GM12878 (cell line): ENCODE measurements around the gene ADAMTS16. TPM values are rescaled to one million over a fixed set of nuclear protein-coding genes. Genes with fewer than 3 reads are reported as not detected.

ENCODE experiments used
- ATAC-seq: fragments of 200-7000 bp; cut with Tn5 transposase; 3 replicates; pipeline ENCODE4 v1.9.1; 2020; ENCODE audit warnings: mild to moderate bottlenecking, moderate library complexity
- BruUV-seq: library from RNA; stranded (reverse); fragments of 400-500 nt; replicated peaks from 2 replicates; lab custom pipeline; 2021; lab: Mats Ljungman, UMichigan
- CTCF ChIA-PET: fragments of 300-600 bp; sonication (Branson Sonifier 250); formaldehyde crosslinking; extraction: SDS; loops from one replicate; lab custom pipeline; 2021; ENCODE audit warnings: inconsistent platforms; lab: Yijun Ruan, JAX
- POLR2A ChIA-PET: fragments of 350-600 bp; formaldehyde crosslinking; extraction: SDS; loops from one replicate; lab custom pipeline; 2021; ENCODE audit warnings: inconsistent platforms; lab: Charles Lee
- RAD21 ChIA-PET: fragments of 300-600 bp; sonication (Branson Sonifier 250); formaldehyde crosslinking; loops from one replicate; lab custom pipeline; 2023; ENCODE audit warnings: antibody characterized with exemption; ENCODE audit not compliant: unreplicated experiment; lab: Charles Lee
- SMC1A ChIA-PET: fragments of 300-600 bp; sonication (Branson Sonifier 250); formaldehyde crosslinking; loops from one replicate; lab custom pipeline; 2023; ENCODE audit not compliant: unreplicated experiment, uncharacterized antibody; lab: Charles Lee
- DNase-seq: peaks from one replicate; pipeline ENCODE4 v3.0.0-alpha.2; 2011; ENCODE audit warnings: low read depth, low spot score
- FAIRE-seq: peaks from 3 replicates; lab custom pipeline; 2011; peaks lifted over from hg19 to GRCh38; lab: Jason Lieb, UNC
- H2AFZ ChIP-seq: 2 replicates; pipeline ENCODE4 v1.6.0; 2011; ENCODE audit warnings: low read depth, low read length, control low read depth; ENCODE audit not compliant: control insufficient read depth
- H3K27ac ChIP-seq: 2 replicates; pipeline ENCODE4 v1.5.1; 2011; ENCODE audit warnings: control low read depth; ENCODE audit not compliant: control insufficient read depth, insufficient read depth
- H3K27me3 ChIP-seq, 2 experiments: replicated peaks in 1 of 2; 2 replicates each; pipeline versions ENCODE4 v1.6.0 to v1.6.1; 2011; ENCODE audit warnings: low read length in 1 of 2; ENCODE audit not compliant: control insufficient read depth in 2 of 2, insufficient read depth in 2 of 2
- H3K36me3 ChIP-seq, 2 experiments: 2 replicates each; pipeline ENCODE4 v1.5.1; 2011; ENCODE audit warnings: low read length in 1 of 2; ENCODE audit not compliant: control insufficient read depth in 2 of 2, insufficient read depth in 2 of 2
- H3K4me1 ChIP-seq: 2 replicates; pipeline ENCODE4 v1.6.1; 2011; ENCODE audit warnings: mild to moderate bottlenecking, low read length, moderate library complexity, mixed read lengths; ENCODE audit not compliant: control insufficient read depth, insufficient read depth
- H3K4me2 ChIP-seq: 2 replicates; pipeline ENCODE4 v1.6.0; 2011; ENCODE audit warnings: control low read depth; ENCODE audit not compliant: control insufficient read depth, insufficient read depth
- H3K4me3 ChIP-seq: fragments of 200-600 bp; sonication (generic); 2 replicates; pipeline ENCODE4 v1.5.1; 2016
- H3K79me2 ChIP-seq: 2 replicates; pipeline ENCODE4 v1.6.0; 2011; ENCODE audit warnings: low read length; ENCODE audit not compliant: control insufficient read depth, insufficient read depth
- H3K9ac ChIP-seq: 2 replicates; pipeline ENCODE4 v1.8.0; 2011; ENCODE audit warnings: low read length, control low read depth, mixed read lengths; ENCODE audit not compliant: control insufficient read depth, insufficient read depth
- H3K9me3 ChIP-seq: replicated peaks from 3 replicates; pipeline ENCODE4 v1.5.1; 2011; ENCODE audit warnings: mild to moderate bottlenecking, low read length; ENCODE audit not compliant: control insufficient read depth, insufficient read depth
- H4K20me1 ChIP-seq: 2 replicates; pipeline ENCODE4 v1.6.0; 2011; ENCODE audit not compliant: control insufficient read depth, insufficient read depth
- KAT2A ChIP-seq: conservative IDR thresholded peaks from 2 replicates; pipeline ENCODE4 v1.6.1; 2011; ENCODE audit warnings: low read depth, low read length; ENCODE audit not compliant: control insufficient read depth
- KDM1A ChIP-seq: fragments of 200-600 bp; sonication (generic); IDR thresholded peaks from 2 replicates; pipeline ENCODE4 v1.6.1; 2016; ENCODE audit warnings: borderline replicate concordance
- POU2F2 ChIP-seq: IDR thresholded peaks from 3 replicates; pipeline ENCODE4 v1.6.1; 2011; ENCODE audit warnings: low read depth, mild to moderate bottlenecking, low read length, borderline replicate concordance
- SIN3A ChIP-seq: IDR thresholded peaks from 2 replicates; pipeline ENCODE4 v1.6.1; 2012; ENCODE audit warnings: low read depth, low read length, improper control_type of control experiment
- SREBF1 ChIP-seq: IDR thresholded peaks from 2 replicates; pipeline ENCODE4 v1.6.1; 2012; ENCODE audit warnings: mild to moderate bottlenecking, low read length
- WGBS: methylation state at CpG from one replicate; pipeline ENCODE4 v1.1.6; 2016; ENCODE audit warnings: low lambda C conversion rate; ENCODE audit not compliant: insufficient replicate concordance, insufficient coverage; ENCODE audit errors: missing lambda C conversion rate; 5-methylcytosine and 5-hydroxymethylcytosine counted together
- in situ Hi-C: fragments of 300-500 bp; cut with MboI; formaldehyde crosslinking; loops from 9 replicates; pipeline ENCODE4 v1.14.3; 2018; ENCODE audit warnings: mixed read lengths
- intact Hi-C: fragments of 100-400 bp; cut with micrococcal nuclease; formaldehyde crosslinking; loops from one replicate; pipeline ENCODE4 v1.14.2; 2022; ENCODE audit not compliant: unreplicated experiment
- polyA plus RNA-seq, 11 experiments: library from polyadenylated mRNA; depleted of rRNA in 4 of 11; unstranded in 6 of 11; stranded (reverse) in 5 of 11; fragments of >200 nt; fragmentation: Nextera tagmentation in 4 of 11; fragmentation: Illumina TruSeq in 1 of 11; extraction: Ambion mirVana in 4 of 11; extraction: Trizol in 1 of 11; gene quantifications; 1 replicate in 1 of 11; 2 replicates in 10 of 11; pipeline versions ENCODE4 v1.2.1 to v1.2.3, GENCODE V29; 2011 to 2016; ENCODE audit warnings: inconsistent platforms in 2 of 11, missing spikeins in 2 of 11, low read depth in 1 of 11
- total RNA-seq, 4 experiments: library from RNA; depleted of rRNA in 3 of 4; stranded (reverse); fragments of >200 nt in 3 of 4; fragmentation: Illumina TruSeq in 1 of 4; extraction: Trizol in 1 of 4; gene quantifications; 2 replicates each; pipeline versions ENCODE4 v1.2.1 to v1.2.3, GENCODE V29; 2013 to 2021
- TF ChIP-seq, protein P1 (sequence below): IDR thresholded peaks from 2 replicates; pipeline ENCODE4 v1.6.1; 2012; ENCODE audit warnings: low read length, inconsistent platforms

ADAMTS16 gene
- total and polyA plus RNA-seq, 10 of the 15 experiments (the other 5 are each of a cell fraction or from before 2014, with no cell fraction given), result 0.04 TPM; not detected in 9

DNA sequence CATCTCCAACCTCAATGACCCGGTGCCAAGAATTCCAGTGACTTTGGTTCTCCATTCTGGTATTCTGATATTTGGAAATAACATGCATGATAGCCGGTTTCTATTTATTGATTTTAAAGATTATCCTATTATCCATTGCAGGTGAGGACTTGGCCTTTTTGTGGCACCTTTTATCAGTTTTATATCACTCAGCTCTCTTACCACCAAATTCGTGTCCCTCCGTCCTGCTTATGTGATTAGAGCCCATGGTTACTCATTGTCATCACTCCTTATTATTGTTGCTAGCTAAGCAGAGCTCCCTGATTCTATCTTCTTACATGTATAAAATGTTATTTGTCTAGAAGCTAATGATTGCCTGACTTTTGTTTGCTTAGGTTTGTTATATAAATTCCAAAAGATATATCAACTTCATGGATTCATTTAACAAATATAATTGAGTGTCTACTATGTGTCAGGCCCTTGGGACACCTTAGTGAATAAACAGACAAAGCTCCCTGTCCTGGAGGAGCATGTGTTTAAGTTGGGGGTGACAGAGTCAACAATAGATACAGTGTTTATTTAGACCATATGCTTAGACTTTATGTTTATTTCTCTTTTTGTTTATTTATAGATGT lies 138.2 kb downstream of the ADAMTS16 start (continued):
- TF ChIP-seq, protein P1, sequence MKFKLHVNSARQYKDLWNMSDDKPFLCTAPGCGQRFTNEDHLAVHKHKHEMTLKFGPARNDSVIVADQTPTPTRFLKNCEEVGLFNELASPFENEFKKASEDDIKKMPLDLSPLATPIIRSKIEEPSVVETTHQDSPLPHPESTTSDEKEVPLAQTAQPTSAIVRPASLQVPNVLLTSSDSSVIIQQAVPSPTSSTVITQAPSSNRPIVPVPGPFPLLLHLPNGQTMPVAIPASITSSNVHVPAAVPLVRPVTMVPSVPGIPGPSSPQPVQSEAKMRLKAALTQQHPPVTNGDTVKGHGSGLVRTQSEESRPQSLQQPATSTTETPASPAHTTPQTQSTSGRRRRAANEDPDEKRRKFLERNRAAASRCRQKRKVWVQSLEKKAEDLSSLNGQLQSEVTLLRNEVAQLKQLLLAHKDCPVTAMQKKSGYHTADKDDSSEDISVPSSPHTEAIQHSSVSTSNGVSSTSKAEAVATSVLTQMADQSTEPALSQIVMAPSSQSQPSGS, result no peak
- TF ChIP-seq KAT2A, result no peak
- no peak for TF ChIP-seq KDM1A

- no peak for ATAC-seq
- ChIA-PET SMC1A (no interaction called here), CTCF (no interaction called here), RAD21 (no interaction called here), POLR2A (no interaction called here)
- in situ Hi-C loops (no loop called here), intact Hi-C loops (no loop called here)
- Histone ChIP-seq H3K4me1 (no peaks in the 10 kb centered on the region), H4K20me1 (no peaks in the 10 kb centered on the region), H3K4me2 (no peak overlapping the region), H3K79me2 (no peaks in the 10 kb centered on the region), H3K36me3 (no peaks in the 10 kb centered on the region), H3K9me3 (no peaks in the 10 kb centered on the region), H3K27me3 (no peaks in the 10 kb centered on the region), H3K27ac (no peak overlapping the region), H2AFZ (no peak overlapping the region), H3K4me3 (no peak overlapping the region), H3K9ac (no peak overlapping the region)
- DNase-seq, result no peak
- FAIRE-seq, result no peak
- 3% methylated on average over 3 of the region's 3 CpGs for WGBS
- BruUV-seq, result no TSS peak
- TF ChIP-seq SIN3A (no peak), SREBF1 (no peak), POU2F2 (no peak)
Measured at GRCh38 chr5:5278815-5279381, 138.8 kb downstream of the ADAMTS16 start.
